ENCODE results near the gene UPF1. TPM values are rescaled to one million over a fixed set of nuclear protein-coding genes. Genes with fewer than 3 reads are reported as not detected.

Gene UPF1
- total RNA-seq, 1 donor = 104 TPM

- DNase-seq (ENCODE audit: low read depth in 2 of 3, low spot score in 2 of 3) = no peak
Measured at GRCh38 chr19:18853755-18854427, 22.1 kb downstream of the UPF1 start.

GRCh38 chr19:18854982-18855381 is 23.2 kb downstream of the UPF1 start:
- no peak for DNase-seq (ENCODE audit: low read depth in 2 of 3, low spot score in 2 of 3)

GRCh38 chr19:18855647-18856384 is 24.1 kb downstream of the UPF1 start:
- DNase-seq (ENCODE audit: low read depth in 2 of 3, low spot score in 2 of 3) = no peak

- DNase-seq (ENCODE audit: low read depth in 2 of 3, low spot score in 2 of 3) = no peak
Measured at GRCh38 chr19:18856385-18857126, 24.8 kb downstream of the UPF1 start.

GRCh38 chr19:18857223-18857622 is 25.5 kb downstream of the UPF1 start:
- DNase-seq (ENCODE audit: low read depth in 2 of 3, low spot score in 2 of 3) = no peak

- DNase-seq (ENCODE audit: low read depth in 2 of 3, low spot score in 2 of 3) = no peak
Measured at GRCh38 chr19:18858906-18859646, 27.3 kb downstream of the UPF1 start.

- DNase-seq (ENCODE audit: low read depth in 2 of 3, low spot score in 2 of 3) = no peak
Measured at GRCh38 chr19:18859676-18860301, 28.0 kb downstream of the UPF1 start.

GRCh38 chr19:18860302-18860700 is 28.5 kb downstream of the UPF1 start:
- no peak for DNase-seq (ENCODE audit: low read depth in 2 of 3, low spot score in 2 of 3)

GRCh38 chr19:18860725-18861124 is 29.0 kb downstream of the UPF1 start:
- DNase-seq (ENCODE audit: low read depth in 2 of 3, low spot score in 2 of 3) = no peak

- DNase-seq (ENCODE audit: low read depth in 2 of 3, low spot score in 2 of 3) = no peak
Measured at GRCh38 chr19:18861235-18861634, 29.5 kb downstream of the UPF1 start.

GRCh38 chr19:18861917-18862316 is 30.2 kb downstream of the UPF1 start:
- DNase-seq (ENCODE audit: low read depth in 2 of 3, low spot score in 2 of 3) = no peak

GRCh38 chr19:18862976-18863842 is 31.4 kb downstream of the UPF1 start:
- DNase-seq (ENCODE audit: low read depth in 2 of 3, low spot score in 2 of 3) = no peak

GRCh38 chr19:18863843-18864362 is 32.1 kb downstream of the UPF1 start:
- no peak for DNase-seq (ENCODE audit: low read depth in 2 of 3, low spot score in 2 of 3)

- no peak for DNase-seq (ENCODE audit: low read depth in 2 of 3, low spot score in 2 of 3)
Measured at GRCh38 chr19:18865106-18865972, 33.6 kb downstream of the UPF1 start.

- peak; percentile 46 to 62 (median 56) for DNase-seq (ENCODE audit: low read depth in 2 of 3, low spot score in 2 of 3)
Measured at GRCh38 chr19:18865973-18866799, 34.4 kb downstream of the UPF1 start.

- DNase-seq (ENCODE audit: low read depth in 2 of 3, low spot score in 2 of 3) = no peak
Measured at GRCh38 chr19:18866800-18867123, 35.0 kb downstream of the UPF1 start.

GRCh38 chr19:18867199-18867598 is 35.4 kb downstream of the UPF1 start:
- DNase-seq (ENCODE audit: low read depth in 2 of 3, low spot score in 2 of 3) = no peak

- no peak for DNase-seq (ENCODE audit: low read depth in 2 of 3, low spot score in 2 of 3)
Measured at GRCh38 chr19:18867751-18868150, 36.0 kb downstream of the UPF1 start.
